HFFc6 (cell line): ENCODE data around the gene PLCL1. TPM values are rescaled to one million over a fixed set of nuclear protein-coding genes. Genes with fewer than 3 reads are reported as not detected.
"Not testable (repeated sequence)": the region's sequence is repeated elsewhere in the genome, so short reads cannot be mapped to it uniquely, and the experiment has no call there.

Experiments
- DNase-seq: peaks from one replicate; pipeline ENCODE4 v3.0.0-alpha.2; 2018
- H3K27ac Mint-ChIP-seq: 2 replicates; pipeline ENCODE4 v1.8.0; 2020; ENCODE audit warnings: mild to moderate bottlenecking, mixed read lengths
- H3K27me3 Mint-ChIP-seq: 2 replicates; pipeline ENCODE4 v1.8.0; 2021; ENCODE audit warnings: mild to moderate bottlenecking, moderate library complexity, mixed read lengths; ENCODE audit not compliant: insufficient read depth
- H3K36me3 Mint-ChIP-seq: 2 replicates; pipeline ENCODE4 v1.8.0; 2021; ENCODE audit warnings: low read depth, mixed read lengths
- H3K4me1 Mint-ChIP-seq: 2 replicates; pipeline ENCODE4 v1.8.0; 2020; ENCODE audit warnings: low read depth, mixed read lengths
- H3K4me3 Mint-ChIP-seq: 2 replicates; pipeline ENCODE4 v1.8.0; 2020; ENCODE audit warnings: mild to moderate bottlenecking, moderate library complexity, mixed read lengths
- H3K9me3 Mint-ChIP-seq: 2 replicates; pipeline ENCODE4 v1.8.0; 2020; ENCODE audit warnings: mild to moderate bottlenecking, mixed read lengths
- total RNA-seq, 6 experiments: library from RNA; stranded (reverse); fragmentation: NEBNext Ultra II Directional; extraction: Animal tissue kit (Norgen Biotek cat#: 25700); gene quantifications; 2 replicates in 1 of 6; 3 replicates in 5 of 6; pipeline ENCODE4 v1.2.3, GENCODE V29; 2021
- TF ChIP-seq, protein P1 (sequence below): fragments of 200-600 bp; sonication (generic); IDR thresholded peaks from 2 replicates; pipeline ENCODE4 v1.5.0; 2021; ENCODE audit warnings: antibody characterized with exemption, mild to moderate bottlenecking

PLCL1 gene
- total RNA-seq, 6 experiments from 2014 or later = 0.03 to 0.14 (median 0.12) TPM; not detected in 2

DNA sequence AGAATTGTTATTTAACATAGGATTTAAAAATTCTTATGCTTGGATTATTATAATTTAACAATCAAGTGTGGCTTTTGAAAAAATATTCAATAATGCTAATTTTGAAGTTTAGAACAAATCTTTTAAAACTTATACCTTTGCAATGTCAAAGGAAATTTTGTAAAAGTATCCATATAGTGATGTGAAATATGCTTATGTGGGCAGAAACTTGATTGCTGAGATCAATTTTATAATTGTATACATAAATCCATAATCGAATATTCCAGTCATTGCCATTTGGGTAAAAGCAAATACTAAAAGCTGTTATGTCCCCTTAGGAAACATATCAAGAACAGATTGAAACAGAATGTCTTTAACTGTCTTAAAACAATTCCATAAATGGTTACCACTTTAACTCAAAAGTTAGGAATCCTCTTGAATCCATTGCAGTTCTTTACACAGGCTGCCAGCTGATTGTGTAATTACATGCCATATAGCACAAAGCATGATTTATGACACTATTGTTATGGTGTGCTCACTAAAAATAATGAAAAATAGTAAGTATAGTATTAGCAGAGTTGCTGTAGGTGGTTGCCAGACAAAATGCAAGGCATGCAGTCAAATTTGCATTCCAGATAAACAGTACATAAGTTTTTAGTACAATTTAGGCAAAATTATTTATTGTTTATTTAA is 24.2 kb downstream of the PLCL1 start:
- Mint-ChIP-seq H3K9me3 (peaks cover 5% of the 10 kb centered on the region), H3K27me3 (peaks cover 6% of the 10 kb centered on the region; the same call in 1 of the 2 replicates), H3K4me1 (peaks cover 9% of the 10 kb centered on the region; the same call in 1 of the 2 replicates), H3K4me3 (no peak overlapping the region), H3K36me3 (no peaks in the 10 kb centered on the region), H3K27ac (no peak overlapping the region)
- DNase-seq = no peak
- TF ChIP-seq, protein P1, sequence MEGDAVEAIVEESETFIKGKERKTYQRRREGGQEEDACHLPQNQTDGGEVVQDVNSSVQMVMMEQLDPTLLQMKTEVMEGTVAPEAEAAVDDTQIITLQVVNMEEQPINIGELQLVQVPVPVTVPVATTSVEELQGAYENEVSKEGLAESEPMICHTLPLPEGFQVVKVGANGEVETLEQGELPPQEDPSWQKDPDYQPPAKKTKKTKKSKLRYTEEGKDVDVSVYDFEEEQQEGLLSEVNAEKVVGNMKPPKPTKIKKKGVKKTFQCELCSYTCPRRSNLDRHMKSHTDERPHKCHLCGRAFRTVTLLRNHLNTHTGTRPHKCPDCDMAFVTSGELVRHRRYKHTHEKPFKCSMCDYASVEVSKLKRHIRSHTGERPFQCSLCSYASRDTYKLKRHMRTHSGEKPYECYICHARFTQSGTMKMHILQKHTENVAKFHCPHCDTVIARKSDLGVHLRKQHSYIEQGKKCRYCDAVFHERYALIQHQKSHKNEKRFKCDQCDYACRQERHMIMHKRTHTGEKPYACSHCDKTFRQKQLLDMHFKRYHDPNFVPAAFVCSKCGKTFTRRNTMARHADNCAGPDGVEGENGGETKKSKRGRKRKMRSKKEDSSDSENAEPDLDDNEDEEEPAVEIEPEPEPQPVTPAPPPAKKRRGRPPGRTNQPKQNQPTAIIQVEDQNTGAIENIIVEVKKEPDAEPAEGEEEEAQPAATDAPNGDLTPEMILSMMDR = no peak

DNA sequence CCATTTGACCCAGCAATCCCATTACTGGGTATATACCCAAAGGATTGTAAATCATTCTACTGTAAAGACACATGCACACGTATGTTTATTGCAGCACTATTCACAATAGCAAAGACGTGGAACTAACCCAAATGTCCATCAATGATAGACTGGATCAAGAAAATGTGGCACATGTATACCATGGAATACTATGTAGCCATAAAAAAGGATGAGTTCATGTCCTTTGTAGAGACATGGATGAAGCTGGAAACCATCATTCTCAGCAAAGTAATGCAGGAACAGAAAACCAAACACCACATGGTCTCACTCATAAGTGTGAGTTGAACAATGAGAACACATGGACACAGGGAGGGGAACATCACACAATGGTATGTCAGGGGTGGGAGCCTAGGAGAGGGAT is 30.4 kb downstream of the PLCL1 start:
- not testable (repeated sequence) for H3K36me3 Mint-ChIP-seq, H3K27me3 Mint-ChIP-seq, H3K9me3 Mint-ChIP-seq, H3K4me1 Mint-ChIP-seq, H3K4me3 Mint-ChIP-seq, H3K27ac Mint-ChIP-seq, DNase-seq

DNA sequence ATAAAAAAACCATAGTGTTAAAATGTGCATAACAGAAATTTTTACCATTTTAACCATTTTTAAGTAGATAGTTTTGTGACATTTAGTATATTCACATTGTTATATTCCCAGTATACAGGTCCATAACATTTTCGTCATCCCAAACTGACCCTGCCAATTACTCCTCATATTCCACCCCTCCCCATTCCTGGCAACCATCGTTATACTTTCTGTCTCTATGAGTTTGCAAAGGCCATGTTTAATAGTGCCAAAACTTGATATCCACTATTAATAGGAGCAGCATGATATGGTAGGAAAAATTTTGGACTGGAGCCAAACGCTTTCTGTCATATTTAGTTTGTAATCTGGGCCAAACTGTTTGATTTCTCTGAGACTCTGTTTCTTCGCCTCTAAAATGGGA is 30.9 kb downstream of the PLCL1 start:
- Mint-ChIP-seq H3K4me3 (no peak overlapping the region), H3K4me1 (no peaks in the 10 kb centered on the region), H3K27ac (no peak overlapping the region), H3K9me3 (peaks cover 5% of the 10 kb centered on the region), H3K27me3 (peaks cover 4% of the 10 kb centered on the region; the same call in 1 of the 2 replicates), H3K36me3 (no peaks in the 10 kb centered on the region)
- TF ChIP-seq, protein P1 = no peak
- DNase-seq = no peak

- Mint-ChIP-seq H3K36me3 (no peaks in the 10 kb centered on the region), H3K9me3 (no peaks in the 10 kb centered on the region), H3K4me3 (peak overlapping the region; percentile 66), H3K4me1 (no peaks in the 10 kb centered on the region), H3K27ac (peak overlapping the region; percentile 13; the same call in 1 of the 2 replicates), H3K27me3 (peaks cover 2% of the 10 kb centered on the region)
- TF ChIP-seq, protein P1 = no peak
- DNase-seq = peak; percentile 1
These were observed 33.6 kb downstream of the PLCL1 start for GRCh38 chr2:197838036-197838435.

- H3K36me3 Mint-ChIP-seq = no peaks in the 10 kb centered on the region
- no peaks in the 10 kb centered on the region for H3K9me3 Mint-ChIP-seq
- H3K4me1 Mint-ChIP-seq = no peaks in the 10 kb centered on the region
- peaks cover 2% of the 10 kb centered on the region for H3K27me3 Mint-ChIP-seq
- H3K4me3 Mint-ChIP-seq = peak overlapping the region; percentile 66; the same call in 1 of the 2 replicates
- TF ChIP-seq, protein P1 = no peak
- H3K27ac Mint-ChIP-seq = no peak overlapping the region
- no peak for DNase-seq
These were observed 34.2 kb downstream of the PLCL1 start for GRCh38 chr2:197838579-197838978.

DNA sequence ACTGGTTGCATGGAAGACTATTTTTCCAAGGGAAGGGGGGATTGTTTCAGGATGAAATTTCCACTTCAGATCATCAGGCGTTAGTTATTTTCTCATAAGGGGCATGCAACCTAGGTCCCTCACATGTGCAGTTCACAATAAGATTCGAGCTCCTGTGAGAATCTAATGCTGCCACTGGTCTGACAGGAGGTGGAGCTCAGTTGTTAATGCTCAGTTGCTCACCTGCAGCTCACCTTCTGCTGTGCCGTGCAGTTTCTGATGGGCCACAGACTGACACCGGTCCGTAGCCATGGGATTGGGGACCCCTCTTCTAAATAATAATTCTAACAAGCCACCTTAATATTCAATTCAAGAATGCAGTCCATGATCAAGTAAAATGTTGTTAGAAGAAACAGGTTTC is 34.9 kb downstream of the PLCL1 start:
- H3K27ac Mint-ChIP-seq = no peak overlapping the region
- H3K4me3 Mint-ChIP-seq = no peak overlapping the region
- H3K27me3 Mint-ChIP-seq = peaks cover 2% of the 10 kb centered on the region
- H3K4me1 Mint-ChIP-seq = no peaks in the 10 kb centered on the region
- DNase-seq = no peak
- TF ChIP-seq, protein P1 = no peak
- H3K36me3 Mint-ChIP-seq = no peaks in the 10 kb centered on the region
- H3K9me3 Mint-ChIP-seq = no peaks in the 10 kb centered on the region
